Activated CD8-positive, alpha-beta memory T cell treated with anti-CD3 and anti-CD28 coated beads for 36 hours (primary cell): ENCODE results near the gene CTNNA2. TPM values are rescaled to one million over a fixed set of nuclear protein-coding genes. Genes with fewer than 3 reads are reported as not detected.

Experiments
- CTCF ChIA-PET: fragments of 350-600 bp; sonication (Branson Sonifier 250); formaldehyde crosslinking; loops from one replicate; lab custom pipeline; 2021; ENCODE audit warnings: antibody characterized with exemption; lab: Charles Lee
- POLR2A ChIA-PET: fragments of 350-600 bp; sonication (Branson Sonifier 250); formaldehyde crosslinking; loops from one replicate; lab custom pipeline; 2021; ENCODE audit warnings: antibody characterized with exemption; lab: Charles Lee
- total RNA-seq, 2 experiments: library from RNA; stranded (reverse); gene quantifications; one replicate each; pipeline ENCODE4 v1.2.3, GENCODE V29; 2021

Gene CTNNA2
- total RNA-seq, 2 experiments from 2014 or later: not detected

- ChIA-PET CTCF (no interaction called here), POLR2A (no interaction called here)
Measured at GRCh38 chr2:80042635-80043034, 529.8 kb downstream of the CTNNA2 start.

GRCh38 chr2:80048296-80048695 lies 535.4 kb downstream of the CTNNA2 start:
- POLR2A ChIA-PET: no interaction called here
- CTCF ChIA-PET: no interaction called here

- CTCF ChIA-PET: no interaction called here
Measured at GRCh38 chr2:80050246-80050645, 537.4 kb downstream of the CTNNA2 start.

GRCh38 chr2:80053522-80054345 lies 540.9 kb downstream of the CTNNA2 start:
- POLR2A ChIA-PET: no interaction called here
- CTCF ChIA-PET: no interaction called here

More at GRCh38 chr2:80050246-80050645, 537.4 kb downstream of the CTNNA2 start:
- POLR2A ChIA-PET: no interaction called here

GRCh38 chr2:80054346-80054675 lies 541.5 kb downstream of the CTNNA2 start:
- POLR2A ChIA-PET: no interaction called here

GRCh38 chr2:80057956-80058355 lies 545.1 kb downstream of the CTNNA2 start:
- CTCF ChIA-PET: no interaction called here
- POLR2A ChIA-PET: no interaction called here

More at GRCh38 chr2:80054346-80054675, 541.5 kb downstream of the CTNNA2 start:
- CTCF ChIA-PET: no interaction called here

GRCh38 chr2:80058562-80058961 lies 545.7 kb downstream of the CTNNA2 start:
- ChIA-PET POLR2A (no interaction called here), CTCF (no interaction called here)

GRCh38 chr2:80059447-80059846 lies 546.6 kb downstream of the CTNNA2 start:
- CTCF ChIA-PET: no interaction called here
- POLR2A ChIA-PET: no interaction called here

- ChIA-PET CTCF (no interaction called here), POLR2A (no interaction called here)
Measured at GRCh38 chr2:80061881-80062280, 549.0 kb downstream of the CTNNA2 start.

- POLR2A ChIA-PET: no interaction called here
- CTCF ChIA-PET: no interaction called here
Measured at GRCh38 chr2:80062298-80062697, 549.4 kb downstream of the CTNNA2 start.

GRCh38 chr2:80068038-80068731 lies 555.3 kb downstream of the CTNNA2 start:
- ChIA-PET CTCF (no interaction called here), POLR2A (no interaction called here)

- CTCF ChIA-PET: no interaction called here
Measured at GRCh38 chr2:80070587-80070986, 557.7 kb downstream of the CTNNA2 start.

GRCh38 chr2:80071941-80072340 lies 559.1 kb downstream of the CTNNA2 start:
- POLR2A ChIA-PET: no interaction called here
- CTCF ChIA-PET: no interaction called here

More at GRCh38 chr2:80070587-80070986, 557.7 kb downstream of the CTNNA2 start:
- POLR2A ChIA-PET: no interaction called here

- CTCF ChIA-PET: no interaction called here
- POLR2A ChIA-PET: no interaction called here
Measured at GRCh38 chr2:80073134-80073561, 560.3 kb downstream of the CTNNA2 start.

- ChIA-PET CTCF (no interaction called here), POLR2A (no interaction called here)
Measured at GRCh38 chr2:80074321-80075070, 561.6 kb downstream of the CTNNA2 start.

- POLR2A ChIA-PET: no interaction called here
Measured at GRCh38 chr2:80075719-80076118, 562.9 kb downstream of the CTNNA2 start.

GRCh38 chr2:80078290-80079036 lies 565.6 kb downstream of the CTNNA2 start:
- ChIA-PET CTCF (no interaction called here), POLR2A (no interaction called here)

More at GRCh38 chr2:80075719-80076118, 562.9 kb downstream of the CTNNA2 start:
- CTCF ChIA-PET: no interaction called here

- ChIA-PET CTCF (interaction anchor here (0.6 kb wide), 1 partner anchor 96 kb away, joined by 3 read pairs; no protein-coding TSS in a partner anchor), POLR2A (no interaction called here)
Measured at GRCh38 chr2:80080957-80081356, 568.1 kb downstream of the CTNNA2 start.

- CTCF ChIA-PET: no interaction called here
- POLR2A ChIA-PET: no interaction called here
Measured at GRCh38 chr2:80086831-80087230, 574.0 kb downstream of the CTNNA2 start.
